Gastrocnemius medialis (tissue), 4 donors: Measurements from ENCODE around the gene ZNF816.

Experiments
- POLR2A ChIP-seq, 2 donors: fragments of 450-650 bp; IDR thresholded peaks; one replicate each; pipeline ENCODE4 v1.6.1; 2017; ENCODE audit warnings: antibody characterized with exemption in 2 of 2, mild to moderate bottlenecking in 2 of 2, moderate library complexity in 2 of 2
- TF ChIP-seq, protein P1 (sequence below), 5 experiments: fragments of 450-650 bp in 3 of 5; fragments of 200-600 bp in 2 of 5; sonication (generic) in 2 of 5; IDR thresholded peaks in 4 of 5; conservative IDR thresholded peaks in 1 of 5; 1 replicate in 4 of 5; 2 replicates in 1 of 5; pipeline ENCODE4 v1.5.1; 2016 to 2019; ENCODE audit warnings: antibody characterized with exemption in 5 of 5, mild to moderate bottlenecking in 3 of 5, moderate library complexity in 3 of 5

DNA sequence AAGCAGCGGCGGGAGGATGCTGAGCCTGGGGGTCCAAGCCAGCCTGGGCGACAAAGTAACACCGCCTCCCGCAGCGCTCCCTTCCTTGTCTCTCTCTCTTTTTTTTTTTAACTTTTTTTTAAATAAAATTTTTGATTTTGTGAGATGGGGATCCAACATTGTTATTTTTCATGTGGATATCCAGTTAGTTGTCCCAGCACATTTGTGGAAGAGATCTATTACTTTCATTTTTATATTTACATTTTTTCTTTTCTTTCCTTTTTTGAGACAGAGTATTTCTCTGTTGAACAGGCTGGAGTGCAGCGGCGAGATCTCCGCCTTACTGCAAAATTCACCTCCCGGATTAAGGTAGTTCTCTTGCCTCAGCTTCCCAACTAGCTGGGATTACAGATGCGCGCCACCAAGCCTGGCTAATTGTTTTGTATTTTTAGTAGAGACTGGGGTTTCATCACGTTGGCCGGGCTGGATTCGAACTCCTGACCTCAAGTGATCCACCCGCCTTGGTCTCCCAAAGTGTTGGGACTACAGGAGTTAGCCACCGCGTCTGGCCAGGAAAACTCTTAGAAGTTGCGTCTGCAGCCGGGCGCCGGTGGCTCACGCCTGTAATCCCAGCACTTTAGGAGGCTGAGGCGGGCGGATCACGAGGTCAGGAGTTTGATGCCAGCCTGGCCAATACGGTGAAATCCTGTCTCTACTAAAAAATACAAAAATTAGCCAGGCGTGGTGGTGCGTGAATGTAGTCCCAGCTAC is 19.4 kb downstream of the ZNF816 start:
- TF ChIP-seq, protein P1, sequence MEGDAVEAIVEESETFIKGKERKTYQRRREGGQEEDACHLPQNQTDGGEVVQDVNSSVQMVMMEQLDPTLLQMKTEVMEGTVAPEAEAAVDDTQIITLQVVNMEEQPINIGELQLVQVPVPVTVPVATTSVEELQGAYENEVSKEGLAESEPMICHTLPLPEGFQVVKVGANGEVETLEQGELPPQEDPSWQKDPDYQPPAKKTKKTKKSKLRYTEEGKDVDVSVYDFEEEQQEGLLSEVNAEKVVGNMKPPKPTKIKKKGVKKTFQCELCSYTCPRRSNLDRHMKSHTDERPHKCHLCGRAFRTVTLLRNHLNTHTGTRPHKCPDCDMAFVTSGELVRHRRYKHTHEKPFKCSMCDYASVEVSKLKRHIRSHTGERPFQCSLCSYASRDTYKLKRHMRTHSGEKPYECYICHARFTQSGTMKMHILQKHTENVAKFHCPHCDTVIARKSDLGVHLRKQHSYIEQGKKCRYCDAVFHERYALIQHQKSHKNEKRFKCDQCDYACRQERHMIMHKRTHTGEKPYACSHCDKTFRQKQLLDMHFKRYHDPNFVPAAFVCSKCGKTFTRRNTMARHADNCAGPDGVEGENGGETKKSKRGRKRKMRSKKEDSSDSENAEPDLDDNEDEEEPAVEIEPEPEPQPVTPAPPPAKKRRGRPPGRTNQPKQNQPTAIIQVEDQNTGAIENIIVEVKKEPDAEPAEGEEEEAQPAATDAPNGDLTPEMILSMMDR (IDR thresholded peaks at IDR 0.05 in 4 of 5, conservative IDR thresholded peaks at IDR 0.05 in 1 of 5), result no peak
- no peak for TF ChIP-seq POLR2A (IDR thresholded peaks at IDR 0.05)
